Hippocampal formation (tissue), 2 donors: ENCODE measurements around the gene SLC35A2.

Experiments
- DNase-seq, 2 donors: peaks; one replicate each; lab custom pipeline; 2025; lab: John Stamatoyannopoulos, UW

Gene SLC35A2

GRCh38 chrX:48911412-48912182, at the start of gene SLC35A2:
Gene SLC35A2, minus strand, starts transcription at chrX:48911646. Its CDS starts 10 bp downstream, at chrX:48911636.
- DNase-seq, result peak; percentile 52 to 65

- peak in 1 of 2 donors; percentile 2 for DNase-seq
Observed at GRCh38 chrX:48960291-48960690, 48.8 kb upstream of the SLC35A2 start.

GRCh38 chrX:48958635-48959094, 47.2 kb upstream of the SLC35A2 start:
- DNase-seq, result peak in 1 of 2 donors; percentile 44

GRCh38 chrX:48957827-48958634, 46.6 kb upstream of the SLC35A2 start:
- peak; percentile 92 to 93 for DNase-seq

GRCh38 chrX:48957477-48957826, 46.0 kb upstream of the SLC35A2 start, which contains the start of gene OTUD5:
Gene OTUD5, minus strand, starts transcription at chrX:48957607. Its CDS starts 37 bp downstream, at chrX:48957570.
- peak in 1 of 2 donors; percentile 68 for DNase-seq

- no peak for DNase-seq
Observed at GRCh38 chrX:48956728-48957414, 45.4 kb upstream of the SLC35A2 start.

GRCh38 chrX:48948589-48948988, 37.1 kb upstream of the SLC35A2 start:
- DNase-seq, result no peak

- peak; percentile 15 to 23 for DNase-seq
Observed at GRCh38 chrX:48945517-48946348, 34.3 kb upstream of the SLC35A2 start.

GRCh38 chrX:48942895-48943294, 31.4 kb upstream of the SLC35A2 start:
- DNase-seq, result no peak

GRCh38 chrX:48940404-48940955, 29.0 kb upstream of the SLC35A2 start:
- no peak for DNase-seq

GRCh38 chrX:48939524-48940228, 28.2 kb upstream of the SLC35A2 start:
- DNase-seq, result no peak

- DNase-seq, result no peak
Observed at GRCh38 chrX:48938721-48939425, 27.4 kb upstream of the SLC35A2 start.

- DNase-seq, result no peak
Observed at GRCh38 chrX:48937054-48937907, 25.8 kb upstream of the SLC35A2 start.

- DNase-seq, result no peak
Observed at GRCh38 chrX:48936429-48937053, 25.1 kb upstream of the SLC35A2 start.

GRCh38 chrX:48935301-48935670, 23.8 kb upstream of the SLC35A2 start:
- DNase-seq, result no peak

GRCh38 chrX:48934581-48935300, 23.3 kb upstream of the SLC35A2 start:
- no peak for DNase-seq

- no peak for DNase-seq
Observed at GRCh38 chrX:48933757-48934156, 22.3 kb upstream of the SLC35A2 start.
